Caki2 (cell line): ENCODE results near the gene SLC38A6. TPM values are rescaled to one million over a fixed set of nuclear protein-coding genes. Genes with fewer than 3 reads are reported as not detected.
A peak's percentile ranks its signal among the peaks of the same experiment; 100 is the strongest.

ENCODE experiments used
- DNase-seq: peaks from one replicate; pipeline ENCODE4 v3.0.0-alpha.2; 2015; ENCODE audit warnings: low read depth
- in situ Hi-C: cut with HindIII; loops from 2 replicates; pipeline ENCODE4 v1.10.0; 2016; ENCODE audit warnings: low sequenced_read_pairs, low pct_unique_long_range_greater_than_20kb, mixed read lengths
- total RNA-seq: library from RNA; depleted of rRNA; stranded (reverse); fragments of >200 nt; shearing (Covaris generic); gene quantifications from 2 replicates; pipeline ENCODE4 v1.2.3, GENCODE V29; 2014; ENCODE audit warnings: low replicate concordance; rRNA removed

Gene SLC38A6
- 46.8 and 72.1 TPM in 2 replicates for total RNA-seq

GRCh38 chr14:60980811-60981632, at the start of gene SLC38A6, which contains the start of gene TRMT5:
TSS of gene SLC38A6 (plus strand) at chr14:60981245. CDS start at chr14:60981278, 33 bp downstream.
TSS of gene TRMT5 (minus strand) at chr14:60981079. CDS start at chr14:60980973, 106 bp downstream.
- in situ Hi-C loops = no loop called here
- peak; percentile 94 for DNase-seq

GRCh38 chr14:60933920-60934655, 47.0 kb upstream of the SLC38A6 start:
- DNase-seq = no peak
- in situ Hi-C loops = no loop called here

- in situ Hi-C loops = no loop called here
- DNase-seq = no peak
Measured at GRCh38 chr14:60935319-60935718, 45.7 kb upstream of the SLC38A6 start.

- no peak for DNase-seq
- in situ Hi-C loops = no loop called here
Measured at GRCh38 chr14:60943637-60944032, 37.4 kb upstream of the SLC38A6 start.

GRCh38 chr14:60944204-60944603, 36.8 kb upstream of the SLC38A6 start:
- DNase-seq = no peak
- in situ Hi-C loops = no loop called here

- no peak for DNase-seq
- in situ Hi-C loops = no loop called here
Measured at GRCh38 chr14:60945984-60946383, 35.1 kb upstream of the SLC38A6 start.

- in situ Hi-C loops = no loop called here
- no peak for DNase-seq
Measured at GRCh38 chr14:60946773-60947172, 34.3 kb upstream of the SLC38A6 start.

GRCh38 chr14:60951776-60952435, 29.1 kb upstream of the SLC38A6 start:
- no peak for DNase-seq
- in situ Hi-C loops = no loop called here

GRCh38 chr14:60956202-60956601, 24.8 kb upstream of the SLC38A6 start:
- no peak for DNase-seq
- in situ Hi-C loops = no loop called here

GRCh38 chr14:60956632-60957031, 24.4 kb upstream of the SLC38A6 start:
- in situ Hi-C loops = no loop called here
- DNase-seq = no peak

- DNase-seq = no peak
Measured at GRCh38 chr14:60958146-60958545, 22.9 kb upstream of the SLC38A6 start.

GRCh38 chr14:60963761-60964160, 17.3 kb upstream of the SLC38A6 start:
- in situ Hi-C loops = no loop called here
- no peak for DNase-seq

More at GRCh38 chr14:60958146-60958545, 22.9 kb upstream of the SLC38A6 start:
- in situ Hi-C loops = no loop called here

- in situ Hi-C loops = no loop called here
- no peak for DNase-seq
Measured at GRCh38 chr14:60964904-60965303, 16.1 kb upstream of the SLC38A6 start.

GRCh38 chr14:60965402-60965801, 15.6 kb upstream of the SLC38A6 start:
- DNase-seq = no peak
- in situ Hi-C loops = no loop called here

- no peak for DNase-seq
- in situ Hi-C loops = no loop called here
Measured at GRCh38 chr14:60968099-60968498, 12.9 kb upstream of the SLC38A6 start.

GRCh38 chr14:60968671-60969070, 12.4 kb upstream of the SLC38A6 start:
- in situ Hi-C loops = no loop called here
- DNase-seq = no peak

- no peak for DNase-seq
- in situ Hi-C loops = no loop called here
Measured at GRCh38 chr14:60970146-60970545, 10.9 kb upstream of the SLC38A6 start.

- in situ Hi-C loops = no loop called here
- no peak for DNase-seq
Measured at GRCh38 chr14:60971271-60971670, 9.8 kb upstream of the SLC38A6 start.

- in situ Hi-C loops = no loop called here
- no peak for DNase-seq
Measured at GRCh38 chr14:60972295-60972694, 8.8 kb upstream of the SLC38A6 start.
